Bladder microvascular endothelial cell (primary cell): ENCODE data around the gene FAM210A. TPM values are rescaled to one million over a fixed set of nuclear protein-coding genes. Genes with fewer than 3 reads are reported as not detected.

ENCODE experiments used
- total RNA-seq: library from RNA; depleted of rRNA; stranded (reverse); fragments of >200 nt; gene quantifications from 2 replicates; pipeline ENCODE4 v1.2.3, GENCODE V29; 2014

The FAM210A gene
- total RNA-seq = 11.5 and 38.9 TPM in 2 replicates

GRCh38 chr18:13726232-13726971 lies at the start of gene FAM210A, which contains the start of gene RNMT:
Gene FAM210A (minus strand): TSS chr18:13726558. CDS start chr18:13682077, 44,481 bp downstream.
Gene RNMT (plus strand): TSS chr18:13726673. CDS start chr18:13731518, 4,845 bp downstream.

Other genes with a start within 250 kb of the FAM210A start
- 10.5 and 33.8 TPM in 2 replicates for gene RNMT, start 115 bp upstream of the FAM210A start, total RNA-seq
- not detected in 2 replicates for gene MC5R, start 97.6 kb upstream of the FAM210A start, total RNA-seq
- gene MC2R, start 189.0 kb upstream of the FAM210A start, total RNA-seq = not detected in 2 replicates